HepG2 (cell line): ENCODE results near the gene MDFI. TPM values are rescaled to one million over a fixed set of nuclear protein-coding genes. Genes with fewer than 3 reads are reported as not detected.
A peak's percentile ranks its signal among the peaks of the same experiment; 100 is the strongest.

ENCODE experiments used
- ATAC-seq: fragments of 200-7000 bp; cut with Tn5 transposase; 3 replicates; pipeline ENCODE4 v1.9.1; 2020; ENCODE audit warnings: mild to moderate bottlenecking, moderate library complexity
- BruUV-seq: library from RNA; stranded (reverse); fragments of 400-500 nt; replicated peaks from 2 replicates; lab custom pipeline; 2021; lab: Mats Ljungman, UMichigan
- CTCF ChIA-PET: fragments of 300-600 bp; formaldehyde crosslinking; extraction: SDS; loops from one replicate; lab custom pipeline; 2021; ENCODE audit warnings: low total read pairs, inconsistent platforms, low intra/inter-chr PET ratio; lab: Yijun Ruan, JAX
- POLR2A ChIA-PET: fragments of 350-600 bp; sonication (Branson Sonifier 250); formaldehyde crosslinking; loops from one replicate; lab custom pipeline; 2020; ENCODE audit warnings: antibody characterized with exemption, inconsistent platforms; lab: Yijun Ruan, JAX
- DNase-seq: peaks from one replicate; pipeline ENCODE4 v3.0.0-alpha.2; 2015; ENCODE audit warnings: low spot score
- FAIRE-seq: peaks from 3 replicates; lab custom pipeline; 2011; peaks lifted over from hg19 to GRCh38; lab: Jason Lieb, UNC
- H2AFZ ChIP-seq: one replicate; pipeline ENCODE4 v1.6.1; 2011; ENCODE audit warnings: low read length, inconsistent platforms
- H3K27ac ChIP-seq: fragments of 300-600 bp; 3 replicates; pipeline ENCODE4 v1.8.0; 2011; ENCODE audit warnings: mixed run types, mild to moderate bottlenecking, mixed read lengths, low read length, inconsistent platforms; ENCODE audit not compliant: insufficient read depth; ENCODE audit errors: extremely low read length
- H3K27me3 ChIP-seq, 2 experiments: fragments of 200-600 bp in 1 of 2; 2 replicates in 1 of 2; 3 replicates in 1 of 2; pipeline versions ENCODE4 v1.6.0 to v1.8.0; 2011; ENCODE audit warnings: low read length in 2 of 2, mild to moderate bottlenecking in 2 of 2, moderate library complexity in 2 of 2, inconsistent platforms in 1 of 2; ENCODE audit not compliant: insufficient read depth in 2 of 2, control insufficient read depth in 1 of 2
- H3K36me3 ChIP-seq, 2 experiments: fragments of 200-600 bp in 1 of 2; replicated peaks in 1 of 2; 2 replicates in 1 of 2; 3 replicates in 1 of 2; pipeline versions ENCODE4 v1.5.1 to v1.8.0; 2011; ENCODE audit warnings: low read length in 2 of 2, inconsistent platforms in 1 of 2; ENCODE audit not compliant: insufficient read depth in 2 of 2, control insufficient read depth in 1 of 2
- H3K4me1 ChIP-seq: 2 replicates; pipeline ENCODE4 v1.5.1; 2012; ENCODE audit warnings: low read length, inconsistent platforms; ENCODE audit not compliant: insufficient read depth
- H3K4me2 ChIP-seq: 2 replicates; pipeline ENCODE4 v1.6.0; 2011; ENCODE audit warnings: low read depth, low read length, inconsistent platforms
- H3K4me3 ChIP-seq, 3 experiments: fragments of 200-600 bp in 1 of 3; sonication (generic), shearing (Covaris generic) in 1 of 3; replicated peaks in 1 of 3; 2 replicates each; pipeline ENCODE4 v1.5.1; 2011 to 2016; ENCODE audit warnings: low read length in 3 of 3, inconsistent platforms in 2 of 3, low read depth in 2 of 3, mild to moderate bottlenecking in 2 of 3, control low read depth in 1 of 3, mixed read lengths in 1 of 3; ENCODE audit not compliant: insufficient read depth in 1 of 3
- H3K79me2 ChIP-seq: one replicate; pipeline ENCODE4 v1.6.1; 2011; ENCODE audit warnings: low read length, inconsistent platforms; ENCODE audit not compliant: insufficient read depth
- H3K9ac ChIP-seq: 2 replicates; pipeline ENCODE4 v1.6.0; 2011; ENCODE audit warnings: mild to moderate bottlenecking, low read depth, low read length, inconsistent platforms; ENCODE audit not compliant: insufficient read depth
- H3K9me3 ChIP-seq: 2 replicates; pipeline ENCODE4 v1.5.1; 2012; ENCODE audit warnings: mild to moderate bottlenecking, low read length
- H4K20me1 ChIP-seq: 2 replicates; pipeline ENCODE4 v1.6.0; 2011; ENCODE audit warnings: inconsistent platforms, mild to moderate bottlenecking, low read length, moderate library complexity; ENCODE audit not compliant: insufficient read depth
- BHLHE40 ChIP-seq: IDR thresholded peaks from 2 replicates; pipeline ENCODE4 v1.6.1; 2011; ENCODE audit warnings: low read length, improper control_type of control experiment
- EEA1 ChIP-seq: sonication (generic); formaldehyde crosslinking; IDR thresholded peaks from 2 replicates; pipeline ENCODE4 v1.5.1; 2020; ENCODE audit warnings: mild to moderate bottlenecking, missing genetic modification reagents, borderline replicate concordance
- FLYWCH1 ChIP-seq: sonication (generic); formaldehyde crosslinking; IDR thresholded peaks from 2 replicates; pipeline ENCODE4 v1.8.1; 2023; ENCODE audit warnings: mild to moderate bottlenecking, missing genetic modification reagents
- SP2 ChIP-seq: sonication (generic); formaldehyde crosslinking; IDR thresholded peaks from 2 replicates; pipeline ENCODE4 v1.5.1; 2020; ENCODE audit warnings: mild to moderate bottlenecking, missing genetic modification reagents
- ZNF629 ChIP-seq: sonication (generic); formaldehyde crosslinking; conservative IDR thresholded peaks from 2 replicates; pipeline ENCODE4 v1.5.0; 2020; ENCODE audit warnings: missing genetic modification reagents
- ZNF747 ChIP-seq: sonication (generic); formaldehyde crosslinking; IDR thresholded peaks from 2 replicates; pipeline ENCODE4 v1.8.1; 2023; ENCODE audit warnings: missing genetic modification reagents, mild to moderate bottlenecking, borderline replicate concordance
- WGBS: methylation state at CpG from one replicate; pipeline ENCODE4 v1.1.6; 2017; ENCODE audit warnings: low lambda C conversion rate; 5-methylcytosine and 5-hydroxymethylcytosine counted together
- in situ Hi-C: cut with HindIII; loops from 2 replicates; pipeline ENCODE4 v1.10.0; 2017; ENCODE audit warnings: low pct_unique_long_range_greater_than_20kb; ENCODE audit not compliant: extremely low pct_ligation_motif_present
- intact Hi-C: fragments of 100-400 bp; cut with micrococcal nuclease; formaldehyde crosslinking; loops from one replicate; pipeline ENCODE4 v1.10.0; 2022; ENCODE audit not compliant: unreplicated experiment
- polyA plus RNA-seq, 8 experiments: library from polyadenylated mRNA; depleted of rRNA in 3 of 8; stranded (reverse) in 7 of 8; unstranded in 1 of 8; fragments of >200 nt; fragmentation: Illumina TruSeq in 4 of 8; extraction: Trizol in 4 of 8; gene quantifications; 2 replicates each; pipeline versions ENCODE4 v1.2.1 to v1.2.3, GENCODE V29; 2011 to 2016; ENCODE audit warnings: low read depth in 4 of 8, missing spikeins in 1 of 8, mixed read lengths in 1 of 8; ENCODE audit not compliant: insufficient read depth in 1 of 8
- total RNA-seq, 5 experiments: library from RNA; depleted of rRNA; stranded (reverse); fragments of >200 nt; fragmentation: Illumina TruSeq; extraction: Trizol; gene quantifications; 2 replicates each; pipeline ENCODE4 v1.2.3, GENCODE V29; 2016; ENCODE audit warnings: low read depth in 1 of 5

Gene MDFI
- total and polyA plus RNA-seq, 2 of the 13 experiments (the other 11 are each of a cell fraction or from before 2014, with no cell fraction given): 0.28 TPM; not detected in 1

- ChIA-PET POLR2A (no interaction called here), CTCF (no interaction called here)
- H3K4me2 ChIP-seq: no peak overlapping the region
- peaks cover 6 to 38% of the 10 kb centered on the region in 2 experiments; a peak in 3 of 5 replicates for H3K27me3 ChIP-seq
- no peaks in the 10 kb centered on the region for H4K20me1 ChIP-seq
- H3K27ac ChIP-seq: no peak overlapping the region
- ATAC-seq (no peak), FAIRE-seq (no peak), DNase-seq (no peak)
- no TSS peak for BruUV-seq
- TF ChIP-seq ZNF747 (CRISPR knock-in tag) (no peak), ZNF629 (peak; percentile 70; the same call in 1 of the 2 replicates)
- H3K9ac ChIP-seq: no peak overlapping the region
- no peaks in the 10 kb centered on the region for H3K36me3 ChIP-seq
- no peak overlapping the region for H3K4me3 ChIP-seq
- H3K79me2 ChIP-seq: no peaks in the 10 kb centered on the region
- H3K9me3 ChIP-seq: no peaks in the 10 kb centered on the region
- H3K4me1 ChIP-seq: no peaks in the 10 kb centered on the region
- intact Hi-C loops (no loop called here), in situ Hi-C loops (no loop called here)
- H2AFZ ChIP-seq: no peak overlapping the region
- WGBS: 73% methylated on average over 2 of the region's 2 CpGs
Observed at GRCh38 chr6:41629128-41629527, 9.1 kb upstream of the MDFI start.

DNA sequence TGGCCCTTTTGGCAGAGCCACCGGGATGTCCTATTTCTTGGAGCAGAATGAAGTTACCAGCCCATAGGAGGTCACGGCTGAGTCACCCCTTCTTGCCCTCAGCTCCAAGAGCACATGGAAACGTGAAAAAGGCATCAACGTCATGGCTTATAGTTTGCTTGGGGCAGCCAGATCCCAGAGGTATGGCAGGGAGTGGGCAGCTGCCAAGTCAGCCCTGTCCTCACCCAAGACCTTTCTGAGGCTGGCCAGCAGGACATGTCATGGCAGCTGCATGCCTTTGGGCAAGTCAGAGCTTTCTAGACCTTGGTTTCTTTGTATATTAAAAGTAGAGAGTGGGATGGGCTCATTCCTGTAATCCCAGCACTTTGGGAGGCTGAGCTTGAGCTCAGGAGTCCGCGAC, 8.2 kb upstream of the MDFI start:
- Histone ChIP-seq H3K9ac (no peak overlapping the region), H3K27me3 (peaks cover 6 to 46% of the 10 kb centered on the region in 2 experiments; a peak in 3 of 5 replicates), H3K4me2 (no peak overlapping the region), H3K4me1 (no peaks in the 10 kb centered on the region), H4K20me1 (no peaks in the 10 kb centered on the region), H3K36me3 (no peaks in the 10 kb centered on the region), H3K4me3 (no peak overlapping the region), H3K9me3 (no peaks in the 10 kb centered on the region), H3K79me2 (no peaks in the 10 kb centered on the region), H2AFZ (no peak overlapping the region), H3K27ac (no peak overlapping the region)
- ChIA-PET CTCF (no interaction called here), POLR2A (no interaction called here)
- DNase-seq (no peak), ATAC-seq (no peak; the same call in 2 of the 3 replicates), FAIRE-seq (no peak)
- BruUV-seq: no TSS peak
- in situ Hi-C loops (no loop called here), intact Hi-C loops (no loop called here)
- WGBS: 36% methylated on average over 6 of the region's 6 CpGs
- TF ChIP-seq EEA1: no peak
- no peak for TF ChIP-seq BHLHE40
- no peak for TF ChIP-seq SP2 (CRISPR knock-in tag)
- TF ChIP-seq FLYWCH1 (CRISPR knock-in tag): no peak
